Parathyroid adenoma (tissue), 2 donors: Measurements from ENCODE around the gene TMF1.
A peak's percentile ranks its signal among the peaks of the same experiment; 100 is the strongest.

ENCODE experiments used
- H2AFZ ChIP-seq: fragments of 300-600 bp; sonication (generic); one replicate; pipeline ENCODE4 v1.7.0; 2017; ENCODE audit warnings: antibody characterized with exemption, mild to moderate bottlenecking
- H3K27ac ChIP-seq: fragments of 300-600 bp; sonication (generic); one replicate; pipeline ENCODE4 v1.7.0; 2017
- H3K27me3 ChIP-seq: fragments of 300-600 bp; sonication (generic); one replicate; pipeline ENCODE4 v1.7.0; 2017; ENCODE audit warnings: low read length; ENCODE audit not compliant: control insufficient read depth, insufficient read depth
- H3K36me3 ChIP-seq: fragments of 300-600 bp; sonication (generic); one replicate; pipeline ENCODE4 v1.7.0; 2017; ENCODE audit warnings: low read length; ENCODE audit not compliant: control insufficient read depth, insufficient read depth
- H3K4me1 ChIP-seq: fragments of 300-600 bp; sonication (generic); one replicate; pipeline ENCODE4 v1.7.0; 2017; ENCODE audit warnings: control low read depth
- H3K4me2 ChIP-seq: fragments of 300-600 bp; sonication (generic); one replicate; pipeline ENCODE4 v1.7.0; 2017; ENCODE audit warnings: low read length
- H3K4me3 ChIP-seq: fragments of 300-600 bp; sonication (generic); one replicate; pipeline ENCODE4 v1.7.0; 2017; ENCODE audit warnings: low read depth, low read length
- H3K79me2 ChIP-seq: fragments of 300-600 bp; sonication (generic); one replicate; pipeline ENCODE4 v1.7.0; 2017; ENCODE audit warnings: control low read depth
- H3K9ac ChIP-seq: fragments of 300-600 bp; sonication (generic); one replicate; pipeline ENCODE4 v1.7.0; 2017; ENCODE audit warnings: mild to moderate bottlenecking
- H3K9me3 ChIP-seq: fragments of 300-600 bp; sonication (generic); one replicate; pipeline ENCODE4 v1.7.0; 2017; ENCODE audit warnings: low read length; ENCODE audit not compliant: control insufficient read depth
- CTCF ChIP-seq: fragments of 300-600 bp; sonication (generic); IDR thresholded peaks from one replicate; pipeline ENCODE4 v1.7.0; 2017; ENCODE audit warnings: antibody characterized with exemption, mild to moderate bottlenecking
- donor health status: primary hyperparathyroidism.

Gene TMF1

GRCh38 chr3:69081583-69082262 is 29.6 kb upstream of the TMF1 start:
- no peaks in the 10 kb centered on the region for H3K27me3 ChIP-seq
- H3K79me2 ChIP-seq, result peaks cover 21% of the 10 kb centered on the region
- TF ChIP-seq CTCF, result no peak
- H3K36me3 ChIP-seq, result no peaks in the 10 kb centered on the region
- no peak overlapping the region for H3K4me2 ChIP-seq
- no peak overlapping the region for H3K4me3 ChIP-seq
- H3K9me3 ChIP-seq, result no peaks in the 10 kb centered on the region
- peaks cover 20% of the 10 kb centered on the region for H3K4me1 ChIP-seq
- H3K27ac ChIP-seq, result peak overlapping the region; percentile 22
- H3K9ac ChIP-seq, result no peak overlapping the region
- H2AFZ ChIP-seq, result peak overlapping the region; percentile 34

GRCh38 chr3:69080233-69080920 is 28.2 kb upstream of the TMF1 start, which contains the start of gene UBA3:
Gene UBA3 (minus strand): TSS chr3:69080365. CDS start chr3:69080353, 12 bp downstream.
- Histone ChIP-seq H3K4me2 (peak within 1 kb of the TSS; percentile 92), H3K27me3 (no peaks in the 10 kb centered on the region), H3K9ac (no peak within 1 kb of the TSS), H3K36me3 (no peaks in the 10 kb centered on the region), H3K9me3 (no peaks in the 10 kb centered on the region), H3K27ac (peak within 1 kb of the TSS; percentile 48), H3K4me1 (peaks cover 20% of the 10 kb centered on the region), H3K4me3 (peak within 1 kb of the TSS; percentile 83), H2AFZ (peak within 1 kb of the TSS; percentile 72), H3K79me2 (peaks cover 12% of the 10 kb centered on the region)
- TF ChIP-seq CTCF, result no peak

- no peaks in the 10 kb centered on the region for H3K36me3 ChIP-seq
- H3K4me1 ChIP-seq, result peaks cover 18% of the 10 kb centered on the region
- no peaks in the 10 kb centered on the region for H3K27me3 ChIP-seq
- peak overlapping the region; percentile 48 for H3K27ac ChIP-seq
- peaks cover 10% of the 10 kb centered on the region for H3K79me2 ChIP-seq
- H3K9me3 ChIP-seq, result no peaks in the 10 kb centered on the region
- peak overlapping the region; percentile 92 for H3K4me2 ChIP-seq
- TF ChIP-seq CTCF, result no peak
- H3K9ac ChIP-seq, result no peak overlapping the region
- peak overlapping the region; percentile 83 for H3K4me3 ChIP-seq
- peak overlapping the region; percentile 72 for H2AFZ ChIP-seq
Observed at GRCh38 chr3:69079269-69080159, 27.4 kb upstream of the TMF1 start.

- Histone ChIP-seq H3K4me2 (no peak overlapping the region), H3K4me3 (no peak overlapping the region), H3K9me3 (no peaks in the 10 kb centered on the region), H3K36me3 (no peaks in the 10 kb centered on the region), H3K27me3 (no peaks in the 10 kb centered on the region), H3K9ac (no peak overlapping the region), H3K27ac (no peak overlapping the region), H2AFZ (no peak overlapping the region), H3K4me1 (no peaks in the 10 kb centered on the region), H3K79me2 (peaks cover 15% of the 10 kb centered on the region)
- no peak for TF ChIP-seq CTCF
Observed at GRCh38 chr3:69072928-69073327, 20.8 kb upstream of the TMF1 start.
